ENCODE data around the gene ZAR1L.

DNA sequence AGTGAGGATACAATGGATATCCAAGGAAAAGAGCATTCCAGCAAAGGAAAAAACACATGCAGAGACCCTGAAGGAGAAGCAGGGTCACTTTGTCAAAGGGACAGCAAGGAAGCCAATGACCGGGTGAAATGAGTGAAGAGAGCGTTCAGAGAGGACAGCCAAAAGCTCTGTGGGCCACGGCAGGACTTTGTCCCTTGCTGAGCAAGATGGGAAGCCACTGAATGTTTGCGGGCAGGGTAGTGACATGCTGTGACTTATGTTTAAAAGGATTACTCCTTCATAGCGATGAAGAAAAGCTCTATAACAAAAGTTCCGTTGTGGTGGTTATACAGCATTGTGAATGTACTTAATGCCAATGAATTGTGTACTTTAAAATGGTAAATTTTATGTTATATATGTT, 16.5 kb downstream of the ZAR1L start:
- TF ChIP-seq, protein P1, sequence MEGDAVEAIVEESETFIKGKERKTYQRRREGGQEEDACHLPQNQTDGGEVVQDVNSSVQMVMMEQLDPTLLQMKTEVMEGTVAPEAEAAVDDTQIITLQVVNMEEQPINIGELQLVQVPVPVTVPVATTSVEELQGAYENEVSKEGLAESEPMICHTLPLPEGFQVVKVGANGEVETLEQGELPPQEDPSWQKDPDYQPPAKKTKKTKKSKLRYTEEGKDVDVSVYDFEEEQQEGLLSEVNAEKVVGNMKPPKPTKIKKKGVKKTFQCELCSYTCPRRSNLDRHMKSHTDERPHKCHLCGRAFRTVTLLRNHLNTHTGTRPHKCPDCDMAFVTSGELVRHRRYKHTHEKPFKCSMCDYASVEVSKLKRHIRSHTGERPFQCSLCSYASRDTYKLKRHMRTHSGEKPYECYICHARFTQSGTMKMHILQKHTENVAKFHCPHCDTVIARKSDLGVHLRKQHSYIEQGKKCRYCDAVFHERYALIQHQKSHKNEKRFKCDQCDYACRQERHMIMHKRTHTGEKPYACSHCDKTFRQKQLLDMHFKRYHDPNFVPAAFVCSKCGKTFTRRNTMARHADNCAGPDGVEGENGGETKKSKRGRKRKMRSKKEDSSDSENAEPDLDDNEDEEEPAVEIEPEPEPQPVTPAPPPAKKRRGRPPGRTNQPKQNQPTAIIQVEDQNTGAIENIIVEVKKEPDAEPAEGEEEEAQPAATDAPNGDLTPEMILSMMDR (IDR thresholded peaks at IDR 0.05): no peak
- no peak for TF ChIP-seq POLR2A (IDR thresholded peaks at IDR 0.05)

Measured in Peyer's patch (tissue), 4 donors.